Heart left ventricle (tissue), 16 donors: ENCODE measurements around the gene NFYA. TPM values are rescaled to one million over a fixed set of nuclear protein-coding genes. Genes with fewer than 3 reads are reported as not detected.
A peak's percentile ranks its signal among the peaks of the same experiment; 100 is the strongest.

ENCODE experiments used
- ATAC-seq, 4 donors: fragments of 200-7000 bp; cut with Tn5 transposase; one replicate each; pipeline ENCODE4 v1.9.1; 2020 to 2022; ENCODE audit warnings: moderate library complexity in 4 of 4, mild to moderate bottlenecking in 3 of 4, moderate number of reproducible peaks in 1 of 4
- DNase-seq, 5 donors: peaks; one replicate each; pipeline ENCODE4 v3.0.0-alpha.2; 2020
- H3K27ac ChIP-seq, 12 donors: fragments of 200-600 bp; sonication (generic) in 4 of 12; one replicate each; pipeline versions ENCODE4 v1.5.0 to v1.8.0; 2016 to 2022; ENCODE audit warnings: mild to moderate bottlenecking in 2 of 12
- H3K27me3 ChIP-seq, 9 donors: fragments of 200-600 bp; sonication (generic) in 2 of 9; one replicate each; pipeline versions ENCODE4 v1.5.1 to v1.8.0; 2016 to 2022; ENCODE audit warnings: mild to moderate bottlenecking in 3 of 9
- H3K36me3 ChIP-seq, 9 donors: fragments of 200-600 bp; sonication (generic) in 2 of 9; one replicate each; pipeline versions ENCODE4 v1.5.0 to v1.8.0; 2018 to 2022; ENCODE audit warnings: mild to moderate bottlenecking in 2 of 9
- H3K4me1 ChIP-seq, 12 donors: fragments of 200-600 bp; sonication (generic) in 4 of 12; one replicate each; pipeline versions ENCODE4 v1.5.0 to v1.8.0; 2016 to 2022; ENCODE audit warnings: mild to moderate bottlenecking in 3 of 12
- H3K4me3 ChIP-seq, 12 donors: fragments of 200-600 bp; sonication (generic) in 4 of 12; one replicate each; pipeline versions ENCODE4 v1.5.0 to v1.8.0; 2017 to 2022; ENCODE audit warnings: mild to moderate bottlenecking in 9 of 12, moderate library complexity in 4 of 12
- H3K9me3 ChIP-seq, 12 donors: fragments of 200-600 bp; sonication (generic) in 4 of 12; one replicate each; pipeline versions ENCODE4 v1.5.0 to v1.8.0; 2016 to 2022; ENCODE audit warnings: mild to moderate bottlenecking in 1 of 12
- CTCF ChIP-seq, 12 donors: fragments of 200-600 bp; sonication (generic) in 4 of 12; IDR thresholded peaks; one replicate each; pipeline versions ENCODE4 v1.5.0 to v1.8.0; 2018 to 2022; ENCODE audit warnings: antibody characterized with exemption in 12 of 12, mild to moderate bottlenecking in 5 of 12
- POLR2A ChIP-seq, 2 donors: fragments of 450-650 bp; IDR thresholded peaks; one replicate each; pipeline ENCODE4 v1.6.1; 2017; ENCODE audit warnings: antibody characterized with exemption in 2 of 2, mild to moderate bottlenecking in 2 of 2, moderate library complexity in 2 of 2
- WGBS, 4 donors: extraction: QIAGEN DNeasy Blood & Tissue Kit in 2 of 4; methylation state at CpG; one replicate each; pipeline versions ENCODE4 v1.1.5 to v1.1.7; 2013 to 2018; 5-methylcytosine and 5-hydroxymethylcytosine counted together
- intact Hi-C, 10 donors: fragments of 100-400 bp; cut with DNase I; formaldehyde crosslinking; loops; one replicate each; pipeline versions ENCODE4 v1.11.1 to v1.14.2; 2022
- polyA plus RNA-seq, 2 donors: library from polyadenylated mRNA; stranded (reverse); fragments of 200-250 nt; gene quantifications; one replicate each; pipeline ENCODE4 v1.2.3, GENCODE V29; 2013
- total RNA-seq, 9 donors: library from RNA; depleted of rRNA in 2 of 9; stranded (reverse); fragments of >200 nt in 2 of 9; fragmentation: NEBNext Ultra II Directional in 3 of 9; extraction: Animal tissue kit (Norgen Biotek cat#: 25700) in 3 of 9; gene quantifications; one replicate each; pipeline versions ENCODE4 v1.1.0 to v1.2.4, GENCODE V29; 2016 to 2023
- donor health status: ischemic (EF 13 %, LVEDD 7.1; RV severe dilation, severe dysfunction).
- donor health status: healthy with polysubstance abuse.
- donor health status: DM: no; HTN: yes; CAD: no.
- donor health status: DM: no; HTN: no; CAD: no.
- donor health status: ischemic (EF 25% LVEDD 6.9; RV normal size, moderate dysfunction).
- donor health status: ischemic (EF 25% LVEDD 5.7; RV mildly dilated, moderate dysfunction).
- donor health status: healthy.
- donor health status: DM: yes; HTN: yes; CAD: no.
- donor health status: ischemic (EF 35%, LVEDD 5.7; RV mildly dilated, moderate dysfunction).
- donor health status: nonischemic (EF 11% LVEDD 7.7; RV severe dilation, severe dysfunction).
- donor health status: DM: yes; HTN: yes; CAD: no.
- donor health status: PGD.
- donor health status: ischemic (EF 29% LVEDD 5.4; RV normal size, mild dysfunction).
- donor health status: nonischemic (EF 23%, LVEDD 6.1; RV moderate dilation, normal function).

Gene NFYA
- total and polyA plus RNA-seq, 11 donors = 4.3 to 12.5 (median 9.5) TPM

GRCh38 chr6:41046084-41046483 is 26.7 kb upstream of the NFYA start:
- Histone ChIP-seq H3K27ac (no peak overlapping the region), H3K27me3 (no peaks in the 10 kb centered on the region), H3K9me3 (no peaks in the 10 kb centered on the region), H3K36me3 (no peaks in the 10 kb centered on the region), H3K4me3 (no peak overlapping the region), H3K4me1 (peaks cover 0 to 27% (median 6%) of the 10 kb centered on the region in 12 donors)
- intact Hi-C loops = no loop called here
- TF ChIP-seq CTCF (IDR thresholded peaks at IDR 0.05) (no peak), POLR2A (IDR thresholded peaks at IDR 0.05) (no peak)
- 98 to 100% (median 100%) methylated on average over 1 of the region's 1 CpG for WGBS, 4 donors
- DNase-seq = no peak
- no peak for ATAC-seq

GRCh38 chr6:41047306-41047705 is 25.5 kb upstream of the NFYA start:
- DNase-seq (no peak), ATAC-seq (no peak)
- no peak overlapping the region for H3K4me3 ChIP-seq
- H3K27ac ChIP-seq = no peak overlapping the region
- TF ChIP-seq POLR2A (IDR thresholded peaks at IDR 0.05) (no peak), CTCF (IDR thresholded peaks at IDR 0.05) (no peak)
- H3K9me3 ChIP-seq = no peaks in the 10 kb centered on the region
- H3K27me3 ChIP-seq = no peaks in the 10 kb centered on the region
- WGBS, 4 donors = 95 to 97% (median 96%) methylated on average over 2 of the region's 2 CpGs
- H3K36me3 ChIP-seq = no peaks in the 10 kb centered on the region
- intact Hi-C loops = no loop called here
- H3K4me1 ChIP-seq = peaks cover 0 to 38% (median 9%) of the 10 kb centered on the region in 12 donors

GRCh38 chr6:41047745-41048732 is 24.7 kb upstream of the NFYA start:
- DNase-seq (no peak), ATAC-seq (peak in 2 of 4 donors; percentile 18 to 22)
- no peak overlapping the region for H3K4me3 ChIP-seq
- no peaks in the 10 kb centered on the region for H3K9me3 ChIP-seq
- intact Hi-C loops = no loop called here
- no peaks in the 10 kb centered on the region for H3K27me3 ChIP-seq
- TF ChIP-seq CTCF (IDR thresholded peaks at IDR 0.05) (no peak), POLR2A (IDR thresholded peaks at IDR 0.05) (no peak)
- H3K4me1 ChIP-seq = peaks cover 0 to 42% (median 15%) of the 10 kb centered on the region in 12 donors
- peak overlapping the region in 9 of 12 donors; percentile 35 to 78 (median 70) for H3K27ac ChIP-seq
- H3K36me3 ChIP-seq = no peaks in the 10 kb centered on the region
- WGBS, 4 donors = 51 to 67% (median 63%) methylated on average over 9 of the region's 9 CpGs

- ATAC-seq (peak in 1 of 4 donors; percentile 46), DNase-seq (no peak)
- Histone ChIP-seq H3K27ac (peak overlapping the region in 11 of 12 donors; percentile 12 to 78 (median 70)), H3K9me3 (no peaks in the 10 kb centered on the region), H3K36me3 (no peaks in the 10 kb centered on the region), H3K4me3 (no peak overlapping the region), H3K27me3 (no peaks in the 10 kb centered on the region), H3K4me1 (peaks cover 0 to 42% (median 15%) of the 10 kb centered on the region in 12 donors)
- WGBS, 4 donors = 33 to 46% (median 37%) methylated on average over 1 of the region's 1 CpG
- TF ChIP-seq CTCF (IDR thresholded peaks at IDR 0.05) (no peak), POLR2A (IDR thresholded peaks at IDR 0.05) (no peak)
- intact Hi-C loops = no loop called here
These were observed 23.3 kb upstream of the NFYA start for GRCh38 chr6:41049521-41049920.
